Smooth muscle cell (in vitro differentiated cells): Measurements from ENCODE around the gene OR6N1. TPM values are rescaled to one million over a fixed set of nuclear protein-coding genes. Genes with fewer than 3 reads are reported as not detected.
A peak's percentile ranks its signal among the peaks of the same experiment; 100 is the strongest.

Experiments
- DNase-seq: peaks from one replicate; lab custom pipeline; 2025; ENCODE audit not compliant: unreplicated experiment; lab: John Stamatoyannopoulos, UW
- H2AFZ ChIP-seq: fragments of 200-600 bp; sonication (generic); 2 replicates; pipeline ENCODE4 v1.6.0; 2016; ENCODE audit warnings: antibody characterized with exemption, low read depth, mild to moderate bottlenecking
- H3F3A ChIP-seq: fragments of 200-600 bp; sonication (generic); 2 replicates; pipeline ENCODE4 v1.6.0; 2017; ENCODE audit warnings: antibody characterized with exemption, low read depth
- H3K27ac ChIP-seq: fragments of 200-600 bp; sonication (generic); 2 replicates; pipeline ENCODE4 v1.5.1; 2016; ENCODE audit warnings: low read depth, mild to moderate bottlenecking
- H3K27me3 ChIP-seq: fragments of 200-600 bp; sonication (generic); 2 replicates; pipeline ENCODE4 v1.6.1; 2016; ENCODE audit warnings: low read depth, mild to moderate bottlenecking
- H3K36me3 ChIP-seq: fragments of 200-600 bp; sonication (generic); 2 replicates; pipeline ENCODE4 v1.5.1; 2016; ENCODE audit warnings: low read depth
- H3K4me1 ChIP-seq: fragments of 200-600 bp; sonication (generic); 2 replicates; pipeline ENCODE4 v1.5.1; 2016; ENCODE audit warnings: low read depth
- H3K4me2 ChIP-seq: fragments of 200-600 bp; sonication (generic); 2 replicates; pipeline ENCODE4 v1.6.0; 2016; ENCODE audit warnings: mild to moderate bottlenecking
- H3K4me3 ChIP-seq: fragments of 200-600 bp; sonication (generic); 2 replicates; pipeline ENCODE4 v1.5.1; 2016; ENCODE audit warnings: mild to moderate bottlenecking
- H3K79me2 ChIP-seq: fragments of 200-600 bp; sonication (generic); 2 replicates; pipeline ENCODE4 v1.6.0; 2016; ENCODE audit warnings: low read depth, mild to moderate bottlenecking
- H3K9ac ChIP-seq: fragments of 200-600 bp; sonication (generic); 2 replicates; pipeline ENCODE4 v1.6.0; 2016; ENCODE audit warnings: low read depth
- H3K9me3 ChIP-seq: fragments of 200-600 bp; sonication (generic); replicated peaks from 2 replicates; pipeline ENCODE4 v1.5.1; 2016; ENCODE audit warnings: low read depth
- H4K20me1 ChIP-seq: fragments of 200-600 bp; sonication (generic); 2 replicates; pipeline ENCODE4 v1.6.0; 2016; ENCODE audit warnings: low read depth
- WGBS: methylation state at CpG from one replicate; pipeline ENCODE4 v1.1.7; 2016; ENCODE audit warnings: low lambda C conversion rate; 5-methylcytosine and 5-hydroxymethylcytosine counted together
- polyA plus RNA-seq: library from polyadenylated mRNA; unstranded; fragments of >200 nt; fragmentation: Nextera tagmentation; extraction: Ambion mirVana; gene quantifications from 2 replicates; pipeline ENCODE4 v1.2.1, GENCODE V29; 2016
- total RNA-seq: library from RNA; depleted of rRNA; stranded (reverse); fragments of >200 nt; gene quantifications from 2 replicates; pipeline ENCODE4 v1.2.3, GENCODE V29; 2014
- TF ChIP-seq, protein P1 (sequence below): fragments of 200-600 bp; sonication (generic); IDR thresholded peaks from 2 replicates; pipeline ENCODE4 v1.5.1; 2017; ENCODE audit warnings: borderline replicate concordance, mild to moderate bottlenecking, antibody characterized with exemption; ENCODE audit not compliant: insufficient read depth, poor library complexity, severe bottlenecking

The OR6N1 gene
- total and polyA plus RNA-seq, 2 experiments from 2014 or later = not detected

DNA sequence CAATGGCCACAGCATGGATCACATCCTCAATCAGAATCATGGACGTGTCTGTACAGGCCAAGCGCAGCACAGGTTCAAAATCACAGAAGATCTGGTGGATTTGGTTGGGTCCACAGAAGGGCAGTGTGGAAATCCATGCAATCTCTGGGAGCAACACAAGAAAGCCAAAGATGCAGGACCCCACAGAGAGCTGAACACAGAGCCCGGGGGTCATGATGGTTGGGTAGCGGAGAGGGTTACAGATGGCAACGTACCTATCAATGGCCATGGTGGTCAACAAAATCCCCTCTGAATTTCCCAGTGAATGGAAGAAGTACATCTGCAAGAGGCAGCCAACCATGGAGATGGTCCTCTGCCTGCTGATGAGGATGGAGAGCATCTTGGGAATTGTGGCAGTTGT is 47.6 kb downstream of the OR6N1 start:
- no peaks in the 10 kb centered on the region for H3K36me3 ChIP-seq
- no peaks in the 10 kb centered on the region for H3F3A ChIP-seq
- no peaks in the 10 kb centered on the region for H3K9me3 ChIP-seq
- 97% methylated on average over 5 of the region's 5 CpGs for WGBS
- H2AFZ ChIP-seq = no peak overlapping the region
- H4K20me1 ChIP-seq = no peaks in the 10 kb centered on the region
- DNase-seq = no peak
- H3K4me2 ChIP-seq = no peak overlapping the region
- H3K4me3 ChIP-seq = no peak overlapping the region
- no peaks in the 10 kb centered on the region for H3K4me1 ChIP-seq
- TF ChIP-seq, protein P1, sequence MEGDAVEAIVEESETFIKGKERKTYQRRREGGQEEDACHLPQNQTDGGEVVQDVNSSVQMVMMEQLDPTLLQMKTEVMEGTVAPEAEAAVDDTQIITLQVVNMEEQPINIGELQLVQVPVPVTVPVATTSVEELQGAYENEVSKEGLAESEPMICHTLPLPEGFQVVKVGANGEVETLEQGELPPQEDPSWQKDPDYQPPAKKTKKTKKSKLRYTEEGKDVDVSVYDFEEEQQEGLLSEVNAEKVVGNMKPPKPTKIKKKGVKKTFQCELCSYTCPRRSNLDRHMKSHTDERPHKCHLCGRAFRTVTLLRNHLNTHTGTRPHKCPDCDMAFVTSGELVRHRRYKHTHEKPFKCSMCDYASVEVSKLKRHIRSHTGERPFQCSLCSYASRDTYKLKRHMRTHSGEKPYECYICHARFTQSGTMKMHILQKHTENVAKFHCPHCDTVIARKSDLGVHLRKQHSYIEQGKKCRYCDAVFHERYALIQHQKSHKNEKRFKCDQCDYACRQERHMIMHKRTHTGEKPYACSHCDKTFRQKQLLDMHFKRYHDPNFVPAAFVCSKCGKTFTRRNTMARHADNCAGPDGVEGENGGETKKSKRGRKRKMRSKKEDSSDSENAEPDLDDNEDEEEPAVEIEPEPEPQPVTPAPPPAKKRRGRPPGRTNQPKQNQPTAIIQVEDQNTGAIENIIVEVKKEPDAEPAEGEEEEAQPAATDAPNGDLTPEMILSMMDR = no peak
- no peak overlapping the region for H3K9ac ChIP-seq
- H3K27me3 ChIP-seq = no peaks in the 10 kb centered on the region
- no peaks in the 10 kb centered on the region for H3K79me2 ChIP-seq
- no peak overlapping the region for H3K27ac ChIP-seq

DNA sequence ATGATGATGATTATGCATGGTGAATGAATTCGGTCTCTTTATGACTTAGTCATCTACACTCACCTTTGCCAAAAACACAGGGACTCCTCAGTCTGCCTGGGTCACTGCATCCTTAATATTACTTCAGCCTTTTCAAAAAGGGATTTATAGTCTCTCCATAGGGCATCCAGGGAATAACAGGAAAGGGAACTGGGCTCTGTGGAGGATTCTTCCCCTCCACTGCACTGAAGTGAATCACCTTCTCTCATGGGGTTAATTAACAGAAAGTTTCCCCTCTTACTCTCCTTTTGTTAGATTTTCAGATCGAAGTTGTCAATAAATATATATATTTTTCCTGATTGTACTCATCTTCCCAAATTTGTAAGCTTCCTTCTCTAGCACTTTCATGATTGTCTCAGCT is 51.4 kb downstream of the OR6N1 start, which contains the start of gene OR6K3:
Gene OR6K3 (minus strand): TSS at position 101 of the 400 bp plus-strand sequence. CDS start 2,605 bp downstream, outside the sequence.
- no peak within 1 kb of the TSS for H3K4me2 ChIP-seq

GRCh38 chr1:158719664-158720063 is 52.3 kb downstream of the OR6N1 start:
- TF ChIP-seq, protein P1 = no peak
- no peak overlapping the region for H3K27ac ChIP-seq
- no peaks in the 10 kb centered on the region for H3F3A ChIP-seq
- H3K27me3 ChIP-seq = no peaks in the 10 kb centered on the region
- no peaks in the 10 kb centered on the region for H3K9me3 ChIP-seq
- H3K4me2 ChIP-seq = no peak overlapping the region
- H3K4me1 ChIP-seq = no peaks in the 10 kb centered on the region
- no peaks in the 10 kb centered on the region for H4K20me1 ChIP-seq
- 92% methylated on average over 3 of the region's 3 CpGs for WGBS
- H3K9ac ChIP-seq = no peak overlapping the region
- no peak overlapping the region for H3K4me3 ChIP-seq
- DNase-seq = no peak
- no peaks in the 10 kb centered on the region for H3K36me3 ChIP-seq
- peak overlapping the region; percentile 39 for H2AFZ ChIP-seq
- H3K79me2 ChIP-seq = no peaks in the 10 kb centered on the region

More for the DNA sequence above, 51.4 kb downstream of the OR6N1 start, which contains the start of gene OR6K3:
- DNase-seq = no peak
- Histone ChIP-seq H3K27me3 (no peaks in the 10 kb centered on the region), H3K9me3 (no peaks in the 10 kb centered on the region), H3K27ac (no peak within 1 kb of the TSS), H3K9ac (no peak within 1 kb of the TSS), H4K20me1 (no peaks in the 10 kb centered on the region), H3F3A (no peaks in the 10 kb centered on the region), H3K4me1 (no peaks in the 10 kb centered on the region), H3K36me3 (no peaks in the 10 kb centered on the region), H2AFZ (no peak within 1 kb of the TSS), H3K4me3 (no peak within 1 kb of the TSS), H3K79me2 (no peaks in the 10 kb centered on the region)
- WGBS = 79% methylated on average over 2 of the region's 2 CpGs
- TF ChIP-seq, protein P1 = no peak

DNA sequence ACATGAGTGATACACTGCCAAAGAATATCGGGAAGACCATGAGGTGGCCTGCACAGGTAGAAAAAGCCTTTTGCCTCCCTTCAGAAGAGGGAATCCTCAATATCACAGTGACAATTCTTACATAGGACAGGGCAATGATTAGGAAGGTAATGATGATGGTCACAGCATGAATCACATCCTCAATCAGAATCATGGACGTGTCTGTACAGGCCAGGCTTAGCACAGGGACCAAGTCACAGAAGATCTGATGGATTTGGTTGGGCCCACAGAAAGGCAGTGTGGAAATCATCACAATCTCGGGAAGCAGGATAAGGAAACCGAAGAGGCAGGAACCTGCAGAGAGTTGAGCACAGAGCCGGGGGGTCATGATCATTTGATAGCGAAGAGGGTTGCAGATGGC is 54.7 kb downstream of the OR6N1 start:
- DNase-seq = no peak
- H3K9me3 ChIP-seq = no peaks in the 10 kb centered on the region
- peaks cover 3% of the 10 kb centered on the region for H3K27me3 ChIP-seq
- 89% methylated on average over 6 of the region's 6 CpGs for WGBS
- no peak overlapping the region for H2AFZ ChIP-seq
- H3K4me2 ChIP-seq = no peak overlapping the region
- H3K36me3 ChIP-seq = no peaks in the 10 kb centered on the region
- H4K20me1 ChIP-seq = no peaks in the 10 kb centered on the region
- no peaks in the 10 kb centered on the region for H3K79me2 ChIP-seq
- H3K4me1 ChIP-seq = no peaks in the 10 kb centered on the region
- no peaks in the 10 kb centered on the region for H3F3A ChIP-seq
- no peak overlapping the region for H3K27ac ChIP-seq
- H3K9ac ChIP-seq = no peak overlapping the region
- TF ChIP-seq, protein P1 = no peak
- no peak overlapping the region for H3K4me3 ChIP-seq
